ENCODE results near the gene ANKS4B.
"Not testable (repeated sequence)": the region's sequence is repeated elsewhere in the genome, so short reads cannot be mapped to it uniquely, and the experiment has no call there.

ANKS4B gene

GRCh38 chr16:21218153-21218552, 15.3 kb upstream of the ANKS4B start:
- DNase-seq (ENCODE audit: low read depth) = no peak

- no peak for DNase-seq (ENCODE audit: low read depth)
Measured at GRCh38 chr16:21219551-21219950, 13.9 kb upstream of the ANKS4B start.

- no peak for DNase-seq (ENCODE audit: low read depth)
Measured at GRCh38 chr16:21222495-21223337, 10.8 kb upstream of the ANKS4B start.

GRCh38 chr16:21223787-21224186, 9.7 kb upstream of the ANKS4B start:
- no peak for DNase-seq (ENCODE audit: low read depth)

- no peak for DNase-seq (ENCODE audit: low read depth)
Measured at GRCh38 chr16:21224800-21225199, 8.7 kb upstream of the ANKS4B start.

- no peak for DNase-seq (ENCODE audit: low read depth)
Measured at GRCh38 chr16:21226749-21227148, 6.8 kb upstream of the ANKS4B start.

GRCh38 chr16:21227866-21228265, 5.6 kb upstream of the ANKS4B start:
- DNase-seq (ENCODE audit: low read depth) = no peak

- no peak for DNase-seq (ENCODE audit: low read depth)
Measured at GRCh38 chr16:21228361-21228872, 5.1 kb upstream of the ANKS4B start.

- no peak for DNase-seq (ENCODE audit: low read depth)
Measured at GRCh38 chr16:21233045-21233520, 416 bp upstream of the ANKS4B start.

GRCh38 chr16:21235199-21235585, 1.7 kb downstream of the ANKS4B start:
- DNase-seq (ENCODE audit: low read depth) = no peak

GRCh38 chr16:21236831-21237230, 3.3 kb downstream of the ANKS4B start:
- no peak for DNase-seq (ENCODE audit: low read depth)

GRCh38 chr16:21239646-21240045, 6.1 kb downstream of the ANKS4B start:
- no peak for DNase-seq (ENCODE audit: low read depth)

- no peak for DNase-seq (ENCODE audit: low read depth)
Measured at GRCh38 chr16:21242756-21243155, 9.3 kb downstream of the ANKS4B start.

GRCh38 chr16:21244518-21245215, 11.2 kb downstream of the ANKS4B start:
- no peak for DNase-seq (ENCODE audit: low read depth)

GRCh38 chr16:21248179-21248578, 14.7 kb downstream of the ANKS4B start:
- DNase-seq (ENCODE audit: low read depth) = not testable (repeated sequence)

- no peak for DNase-seq (ENCODE audit: low read depth)
Measured at GRCh38 chr16:21250072-21250923, 16.8 kb downstream of the ANKS4B start.

GRCh38 chr16:21253470-21253869, 20.0 kb downstream of the ANKS4B start:
- DNase-seq (ENCODE audit: low read depth) = no peak

- no peak for DNase-seq (ENCODE audit: low read depth)
Measured at GRCh38 chr16:21256636-21257035, 23.1 kb downstream of the ANKS4B start.

- DNase-seq (ENCODE audit: low read depth) = no peak
Measured at GRCh38 chr16:21257284-21257683, 23.8 kb downstream of the ANKS4B start.

- no peak for DNase-seq (ENCODE audit: low read depth)
Measured at GRCh38 chr16:21260870-21261791, 27.6 kb downstream of the ANKS4B start.

Measured in stimulated activated CD8-positive, alpha-beta memory T cell treated with anti-CD3 and anti-CD28 coated beads, Interleukin-4, amount 100 ng/mL, for 24 hours (primary cell).